GM12865 (cell line): ENCODE measurements around the gene TOM1.

Source experiments
- DNase-seq: peaks from one replicate; pipeline ENCODE4 v3.0.0; 2010; ENCODE audit warnings: low read depth
- H3K4me3 ChIP-seq: 2 replicates; pipeline ENCODE4 v1.5.1; 2011; ENCODE audit warnings: mild to moderate bottlenecking, low read depth, low read length, control low read depth
- CTCF ChIP-seq: IDR thresholded peaks from 2 replicates; pipeline ENCODE4 v1.5.1; 2011; ENCODE audit warnings: low read length, control low read depth, low read depth, inconsistent platforms; ENCODE audit not compliant: insufficient read depth; ENCODE audit errors: missing control alignments

TOM1 gene

GRCh38 chr22:35384975-35385588, 85.4 kb downstream of the TOM1 start:
- DNase-seq = no peak
- no peak overlapping the region for H3K4me3 ChIP-seq
- TF ChIP-seq CTCF = no peak

GRCh38 chr22:35386670-35387288, 87.1 kb downstream of the TOM1 start:
- DNase-seq = no peak
- no peak for TF ChIP-seq CTCF
- H3K4me3 ChIP-seq = no peak overlapping the region

- TF ChIP-seq CTCF = no peak
- H3K4me3 ChIP-seq = no peak overlapping the region
- DNase-seq = no peak
These were observed 91.2 kb downstream of the TOM1 start for GRCh38 chr22:35390933-35391332.

- H3K4me3 ChIP-seq = no peak overlapping the region
- TF ChIP-seq CTCF = no peak
- DNase-seq = peak; percentile 60
These were observed 92.7 kb downstream of the TOM1 start for GRCh38 chr22:35392357-35392756.

- H3K4me3 ChIP-seq = no peak overlapping the region
- no peak for DNase-seq
- TF ChIP-seq CTCF = no peak
These were observed 93.7 kb downstream of the TOM1 start for GRCh38 chr22:35393116-35394010.

- TF ChIP-seq CTCF = no peak
- no peak for DNase-seq
- H3K4me3 ChIP-seq = no peak overlapping the region
These were observed 94.3 kb downstream of the TOM1 start for GRCh38 chr22:35394011-35394312.
